DND-41 (cell line): Measurements from ENCODE around the gene GABBR2.

Source experiments
- ATAC-seq: fragments of 200-7000 bp; cut with Tn5 transposase; 3 replicates; pipeline ENCODE4 v1.9.1; 2021; ENCODE audit warnings: low read depth; ENCODE audit not compliant: insufficient read depth
- DNase-seq: peaks from one replicate; pipeline ENCODE4 v3.0.0-alpha.2; 2020
- H2AFZ ChIP-seq: 2 replicates; pipeline ENCODE4 v1.6.0; 2012; ENCODE audit warnings: low read depth, low read length
- H3K27ac ChIP-seq: 2 replicates; pipeline ENCODE4 v1.5.1; 2012; ENCODE audit warnings: low read length, inconsistent platforms
- H3K27me3 ChIP-seq: fragments of 200-600 bp; sonication (generic); 2 replicates; pipeline ENCODE4 v1.6.0; 2012; ENCODE audit warnings: low read length, mild to moderate bottlenecking, inconsistent platforms; ENCODE audit not compliant: insufficient read depth, poor library complexity
- H3K36me3 ChIP-seq: 2 replicates; pipeline ENCODE4 v1.5.1; 2012; ENCODE audit warnings: low read length, inconsistent platforms; ENCODE audit not compliant: insufficient read depth
- H3K4me1 ChIP-seq: 2 replicates; pipeline ENCODE4 v1.5.1; 2012; ENCODE audit warnings: mild to moderate bottlenecking, low read length; ENCODE audit not compliant: insufficient read depth
- H3K4me2 ChIP-seq: 2 replicates; pipeline ENCODE4 v1.6.0; 2012; ENCODE audit warnings: mild to moderate bottlenecking, moderate library complexity, low read length, inconsistent platforms; ENCODE audit not compliant: insufficient read depth
- H3K4me3 ChIP-seq, 2 experiments: fragments of 200-600 bp in 1 of 2; shearing (Covaris generic) in 1 of 2; 2 replicates each; pipeline ENCODE4 v1.5.1; 2012 to 2016; ENCODE audit warnings: inconsistent platforms in 2 of 2, low read length in 2 of 2, mild to moderate bottlenecking in 2 of 2, low read depth in 1 of 2, moderate library complexity in 1 of 2
- H3K79me2 ChIP-seq: 2 replicates; pipeline ENCODE4 v1.6.0; 2012; ENCODE audit warnings: low read length, inconsistent platforms; ENCODE audit not compliant: insufficient read depth
- H3K9ac ChIP-seq: 2 replicates; pipeline ENCODE4 v1.6.0; 2012; ENCODE audit warnings: low read depth, mild to moderate bottlenecking, inconsistent platforms, low read length, moderate library complexity
- H3K9me3 ChIP-seq: 2 replicates; pipeline ENCODE4 v1.5.1; 2012; ENCODE audit warnings: low read length, moderate library complexity, mild to moderate bottlenecking, inconsistent platforms; ENCODE audit not compliant: insufficient read depth, severe bottlenecking
- H4K20me1 ChIP-seq: 2 replicates; pipeline ENCODE4 v1.6.0; 2012; ENCODE audit warnings: low read length; ENCODE audit not compliant: insufficient read depth
- EZH2 ChIP-seq: IDR thresholded peaks from 3 replicates; pipeline ENCODE4 v1.6.1; 2012; ENCODE audit warnings: borderline replicate concordance, low read depth, mild to moderate bottlenecking, moderate library complexity, low read length, inconsistent platforms; ENCODE audit not compliant: severe bottlenecking
- TF ChIP-seq, protein P1 (sequence below): IDR thresholded peaks from 2 replicates; pipeline ENCODE4 v1.5.1; 2012; ENCODE audit warnings: borderline replicate concordance, low read length, moderate library complexity, mild to moderate bottlenecking; ENCODE audit not compliant: poor library complexity, severe bottlenecking; ENCODE audit errors: extremely low read depth

The GABBR2 gene

DNA sequence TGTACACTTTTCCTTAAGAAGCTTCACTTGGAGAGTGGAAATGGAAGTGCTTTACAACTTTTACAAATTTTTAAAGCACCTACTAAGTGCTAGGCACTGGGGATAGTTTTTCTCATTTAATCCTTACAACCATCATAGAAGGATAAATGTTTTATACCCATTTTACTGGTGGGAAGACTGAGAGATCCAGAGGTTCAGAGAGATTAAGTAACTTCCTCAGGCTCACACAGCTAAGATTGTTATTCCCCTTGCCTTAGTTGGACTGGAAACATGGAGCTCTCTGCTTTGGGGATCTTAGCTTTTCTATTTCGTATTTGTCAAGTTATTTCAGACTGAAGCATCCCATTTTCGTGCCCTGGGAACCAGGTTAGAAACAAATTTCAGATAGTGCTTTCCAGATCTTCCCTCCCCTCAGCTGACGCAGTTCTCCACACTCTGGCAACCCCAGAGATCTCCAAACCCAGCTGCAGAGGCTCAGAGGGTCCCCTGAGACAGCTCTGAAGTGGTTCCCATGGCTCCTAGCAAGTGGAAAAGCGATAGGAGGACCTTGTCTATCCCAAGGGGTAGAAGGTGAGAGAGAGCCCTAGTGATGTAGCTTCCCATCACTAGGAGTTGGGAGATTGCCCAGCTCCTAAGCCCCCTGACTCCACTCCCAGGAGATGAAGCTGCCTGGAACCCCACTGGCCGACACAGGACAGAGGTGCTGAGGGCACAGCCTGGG is 16.2 kb upstream of the GABBR2 start:
- no peak overlapping the region for H2AFZ ChIP-seq
- no peaks in the 10 kb centered on the region for H3K79me2 ChIP-seq
- no peaks in the 10 kb centered on the region for H3K36me3 ChIP-seq
- H4K20me1 ChIP-seq = no peaks in the 10 kb centered on the region
- no peak overlapping the region for H3K4me2 ChIP-seq
- DNase-seq (no peak), ATAC-seq (no peak)
- H3K4me1 ChIP-seq = no peaks in the 10 kb centered on the region
- TF ChIP-seq, protein P1, sequence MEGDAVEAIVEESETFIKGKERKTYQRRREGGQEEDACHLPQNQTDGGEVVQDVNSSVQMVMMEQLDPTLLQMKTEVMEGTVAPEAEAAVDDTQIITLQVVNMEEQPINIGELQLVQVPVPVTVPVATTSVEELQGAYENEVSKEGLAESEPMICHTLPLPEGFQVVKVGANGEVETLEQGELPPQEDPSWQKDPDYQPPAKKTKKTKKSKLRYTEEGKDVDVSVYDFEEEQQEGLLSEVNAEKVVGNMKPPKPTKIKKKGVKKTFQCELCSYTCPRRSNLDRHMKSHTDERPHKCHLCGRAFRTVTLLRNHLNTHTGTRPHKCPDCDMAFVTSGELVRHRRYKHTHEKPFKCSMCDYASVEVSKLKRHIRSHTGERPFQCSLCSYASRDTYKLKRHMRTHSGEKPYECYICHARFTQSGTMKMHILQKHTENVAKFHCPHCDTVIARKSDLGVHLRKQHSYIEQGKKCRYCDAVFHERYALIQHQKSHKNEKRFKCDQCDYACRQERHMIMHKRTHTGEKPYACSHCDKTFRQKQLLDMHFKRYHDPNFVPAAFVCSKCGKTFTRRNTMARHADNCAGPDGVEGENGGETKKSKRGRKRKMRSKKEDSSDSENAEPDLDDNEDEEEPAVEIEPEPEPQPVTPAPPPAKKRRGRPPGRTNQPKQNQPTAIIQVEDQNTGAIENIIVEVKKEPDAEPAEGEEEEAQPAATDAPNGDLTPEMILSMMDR = no peak
- TF ChIP-seq EZH2 = no peak
- no peak overlapping the region for H3K4me3 ChIP-seq
- no peak overlapping the region for H3K9ac ChIP-seq
- no peaks in the 10 kb centered on the region for H3K9me3 ChIP-seq
- peaks cover 5% of the 10 kb centered on the region for H3K27me3 ChIP-seq
- H3K27ac ChIP-seq = no peak overlapping the region

DNA sequence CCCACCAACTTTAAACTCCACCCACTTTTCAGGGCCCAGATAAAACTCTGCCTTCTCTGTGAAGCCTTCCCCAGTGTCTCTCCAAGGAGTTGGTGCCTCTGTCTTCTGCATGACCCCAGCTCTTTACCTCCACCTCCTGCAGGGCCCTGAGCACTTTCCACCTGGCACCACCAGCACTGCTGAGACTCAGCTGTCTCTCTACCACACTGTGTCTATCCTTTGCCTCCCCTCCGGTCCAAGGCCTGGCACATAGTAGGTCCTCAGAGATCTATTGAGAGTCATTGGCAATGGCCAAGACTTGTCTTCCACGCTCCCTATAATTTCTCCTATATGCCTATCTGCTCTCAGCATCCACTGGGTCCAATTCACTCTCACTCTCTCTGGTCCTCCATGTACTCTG is 12.9 kb upstream of the GABBR2 start:
- ATAC-seq (no peak), DNase-seq (no peak)
- Histone ChIP-seq H3K27ac (no peak overlapping the region), H3K4me1 (no peaks in the 10 kb centered on the region), H3K27me3 (peaks cover 5% of the 10 kb centered on the region), H3K9me3 (no peaks in the 10 kb centered on the region), H2AFZ (no peak overlapping the region), H3K9ac (no peak overlapping the region), H3K4me3 (no peak overlapping the region), H3K79me2 (no peaks in the 10 kb centered on the region), H3K4me2 (no peak overlapping the region), H3K36me3 (no peaks in the 10 kb centered on the region), H4K20me1 (no peaks in the 10 kb centered on the region)
- TF ChIP-seq, protein P1 = no peak
- no peak for TF ChIP-seq EZH2

DNA sequence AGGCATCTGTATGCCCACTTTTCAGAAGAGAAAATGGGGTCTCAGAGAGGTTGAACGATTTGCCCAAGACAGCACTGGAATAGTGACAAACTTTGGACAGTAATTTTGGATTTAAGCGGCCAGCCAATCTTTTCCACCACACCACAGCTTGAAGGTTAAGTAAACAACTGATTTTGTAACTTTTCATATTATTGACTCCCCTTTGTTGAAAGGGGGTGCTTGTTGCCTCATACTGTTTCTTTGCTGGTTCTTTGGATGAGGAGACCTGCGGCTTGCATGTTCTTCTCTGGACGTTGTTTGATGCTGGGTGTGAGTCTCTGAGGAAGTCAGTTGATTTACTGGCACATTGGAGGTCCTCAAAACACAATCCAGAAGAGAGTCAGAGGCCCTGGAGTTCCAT is 11.7 kb upstream of the GABBR2 start:
- H3K4me2 ChIP-seq = no peak overlapping the region
- H3K27me3 ChIP-seq = peaks cover under 1% of the 10 kb centered on the region
- no peak overlapping the region for H3K4me3 ChIP-seq
- ATAC-seq (no peak), DNase-seq (no peak)
- H3K9ac ChIP-seq = no peak overlapping the region
- TF ChIP-seq, protein P1 = no peak
- no peak for TF ChIP-seq EZH2
- H3K9me3 ChIP-seq = no peaks in the 10 kb centered on the region
- H2AFZ ChIP-seq = no peak overlapping the region
- H3K79me2 ChIP-seq = no peaks in the 10 kb centered on the region
- H3K36me3 ChIP-seq = no peaks in the 10 kb centered on the region
- no peaks in the 10 kb centered on the region for H3K4me1 ChIP-seq
- H4K20me1 ChIP-seq = no peaks in the 10 kb centered on the region
- no peak overlapping the region for H3K27ac ChIP-seq

DNA sequence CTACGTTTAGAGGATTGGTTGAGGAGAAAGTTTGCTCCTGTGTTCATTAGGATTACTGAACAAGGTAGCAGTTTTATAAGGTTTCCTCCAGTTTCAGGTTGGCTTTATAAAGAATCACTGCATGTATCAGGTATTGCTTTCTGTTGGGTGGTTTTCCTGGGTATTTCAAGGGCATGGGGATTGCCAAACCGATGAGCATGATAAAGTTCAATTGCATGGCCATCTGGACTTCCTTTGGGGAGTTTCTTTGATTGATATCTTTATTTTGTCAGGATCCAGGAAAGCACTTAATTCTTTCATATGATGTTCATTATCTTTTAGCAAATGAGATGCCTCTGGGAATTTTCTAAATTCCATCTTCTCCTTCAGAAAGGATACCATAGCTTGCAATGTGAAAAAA is 10.3 kb upstream of the GABBR2 start:
- no peak for DNase-seq
- no peaks in the 10 kb centered on the region for H3K4me1 ChIP-seq
- no peaks in the 10 kb centered on the region for H3K36me3 ChIP-seq

More for the DNA sequence above, 10.3 kb upstream of the GABBR2 start:
- H4K20me1 ChIP-seq = no peaks in the 10 kb centered on the region
- no peaks in the 10 kb centered on the region for H3K27me3 ChIP-seq
- TF ChIP-seq, protein P1 = no peak
- TF ChIP-seq EZH2 = no peak
- H3K9ac ChIP-seq = no peak overlapping the region
- H2AFZ ChIP-seq = no peak overlapping the region
- no peak overlapping the region for H3K27ac ChIP-seq
- ATAC-seq = no peak
- H3K9me3 ChIP-seq = no peaks in the 10 kb centered on the region
- H3K4me2 ChIP-seq = no peak overlapping the region
- H3K4me3 ChIP-seq = no peak overlapping the region
- H3K79me2 ChIP-seq = no peaks in the 10 kb centered on the region
